HS-27A (cell line): ENCODE results near the gene DOK1.

Source experiments
- DNase-seq: peaks from one replicate; pipeline ENCODE4 v3.0.0-alpha.2; 2012; ENCODE audit warnings: low read depth, missing footprints

The DOK1 gene

GRCh38 chr2:74603282-74604000 is 48.9 kb downstream of the DOK1 start:
- no peak for DNase-seq

GRCh38 chr2:74606927-74607326 is 52.4 kb downstream of the DOK1 start:
- no peak for DNase-seq
